SK-N-SH treated with all-trans-retinoic acid at 6 μM for 48 hours (cell line): ENCODE measurements around the gene INSR.

ENCODE experiments used
- BACH2 ChIP-seq: fragments of 250-450 bp; sonication (Bioruptor Pico); IDR thresholded peaks from 2 replicates; pipeline ENCODE4 v1.9.0; 2021; ENCODE audit warnings: mild to moderate bottlenecking, borderline replicate concordance
- CREB5 ChIP-seq: fragments of 250-450 bp; sonication (Bioruptor Pico); IDR thresholded peaks from 2 replicates; pipeline ENCODE4 v1.5.1; 2020; ENCODE audit warnings: low read depth, mild to moderate bottlenecking, moderate library complexity
- CSDC2 ChIP-seq: fragments of 250-450 bp; sonication (Bioruptor Pico); IDR thresholded peaks from 2 replicates; pipeline ENCODE4 v1.5.0; 2020; ENCODE audit warnings: mild to moderate bottlenecking, moderate library complexity
- CSRNP3 ChIP-seq: fragments of 250-450 bp; sonication (Bioruptor Pico); IDR thresholded peaks from 2 replicates; pipeline ENCODE4 v1.5.1; 2021; ENCODE audit warnings: mild to moderate bottlenecking, moderate library complexity
- GLIS3 ChIP-seq: fragments of 250-450 bp; sonication (Bioruptor Pico); IDR thresholded peaks from 2 replicates; pipeline ENCODE4 v1.5.0; 2020; ENCODE audit warnings: mild to moderate bottlenecking, moderate library complexity
- ISL1 ChIP-seq: fragments of 250-450 bp; sonication (Bioruptor Pico); IDR thresholded peaks from 2 replicates; pipeline ENCODE4 v2.1.2; 2022; ENCODE audit warnings: mild to moderate bottlenecking, moderate library complexity
- PATZ1 ChIP-seq: fragments of 250-450 bp; sonication (Bioruptor Pico); IDR thresholded peaks from 2 replicates; pipeline ENCODE4 v1.8.0; 2020; ENCODE audit warnings: mild to moderate bottlenecking, moderate library complexity, borderline replicate concordance
- TCF4 ChIP-seq: fragments of 250-450 bp; sonication (Bioruptor Pico); IDR thresholded peaks from 2 replicates; pipeline ENCODE4 v1.8.0; 2021; ENCODE audit warnings: mild to moderate bottlenecking, moderate library complexity, borderline replicate concordance
- TOX ChIP-seq: fragments of 250-450 bp; sonication (Bioruptor Pico); IDR thresholded peaks from 2 replicates; pipeline ENCODE4 v1.8.0; 2021; ENCODE audit warnings: mild to moderate bottlenecking, moderate library complexity, borderline replicate concordance
- TSHZ2 ChIP-seq: fragments of 250-450 bp; sonication (Bioruptor Pico); IDR thresholded peaks from 2 replicates; pipeline ENCODE4 v1.5.0; 2020; ENCODE audit warnings: mild to moderate bottlenecking, moderate library complexity
- ZFP3 ChIP-seq: fragments of 250-450 bp; sonication (Bioruptor Pico); IDR thresholded peaks from 2 replicates; pipeline ENCODE4 v1.5.0; 2020; ENCODE audit warnings: mild to moderate bottlenecking, moderate library complexity
- ZNF565 ChIP-seq: fragments of 450-650 bp; formaldehyde crosslinking; conservative IDR thresholded peaks from 2 replicates; pipeline ENCODE4 v1.5.0; 2020; ENCODE audit warnings: low read depth, mild to moderate bottlenecking, moderate library complexity

- no peak for TF ChIP-seq ISL1
- no peak for TF ChIP-seq ZFP3 (CRISPR knock-in tag)
- no peak for TF ChIP-seq PATZ1 (CRISPR knock-in tag)
- TF ChIP-seq BACH2 (CRISPR knock-in tag), result no peak
- no peak for TF ChIP-seq CREB5 (CRISPR knock-in tag)
- no peak for TF ChIP-seq TCF4
- TF ChIP-seq TOX (CRISPR knock-in tag), result no peak
- no peak for TF ChIP-seq ZNF565
- no peak for TF ChIP-seq GLIS3 (CRISPR knock-in tag)
- TF ChIP-seq CSDC2 (CRISPR knock-in tag), result no peak
- TF ChIP-seq TSHZ2 (CRISPR knock-in tag), result no peak
- TF ChIP-seq CSRNP3, result no peak
These were observed 157.1 kb downstream of the INSR start for GRCh38 chr19:7137120-7137519.
